GM21786 (cell line): ENCODE data around the gene TAC3.
A peak's percentile ranks its signal among the peaks of the same experiment; 100 is the strongest.
"Not testable (repeated sequence)": the region's sequence is repeated elsewhere in the genome, so short reads cannot be mapped to it uniquely, and the experiment has no call there.

Experiments
- ATAC-seq: cut with Tn5 transposase; IDR thresholded peaks from one replicate; pipeline ENCODE4 v1.9.1; 2021; ENCODE audit not compliant: unreplicated experiment

Gene TAC3

DNA sequence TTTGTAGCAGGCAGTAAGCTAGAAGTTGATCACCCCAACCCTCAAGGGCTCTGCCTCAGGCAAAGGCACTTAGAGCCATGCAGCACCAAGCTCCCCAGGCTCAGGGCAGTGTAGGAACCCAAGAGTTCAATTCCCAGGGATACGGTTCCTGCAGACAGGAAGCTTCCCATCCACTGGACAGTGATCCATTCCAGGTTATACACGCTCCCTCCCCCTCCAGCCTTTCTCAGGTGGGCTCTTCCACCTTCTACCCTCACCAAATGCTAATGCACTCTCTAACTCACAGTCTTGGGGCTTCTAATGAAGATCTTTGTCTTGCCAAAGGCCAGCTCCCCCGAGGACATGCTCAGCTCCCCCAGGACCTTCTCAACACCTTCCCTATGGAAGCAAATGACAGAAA, 20.9 kb upstream of the TAC3 start:
- ATAC-seq = no peak

DNA sequence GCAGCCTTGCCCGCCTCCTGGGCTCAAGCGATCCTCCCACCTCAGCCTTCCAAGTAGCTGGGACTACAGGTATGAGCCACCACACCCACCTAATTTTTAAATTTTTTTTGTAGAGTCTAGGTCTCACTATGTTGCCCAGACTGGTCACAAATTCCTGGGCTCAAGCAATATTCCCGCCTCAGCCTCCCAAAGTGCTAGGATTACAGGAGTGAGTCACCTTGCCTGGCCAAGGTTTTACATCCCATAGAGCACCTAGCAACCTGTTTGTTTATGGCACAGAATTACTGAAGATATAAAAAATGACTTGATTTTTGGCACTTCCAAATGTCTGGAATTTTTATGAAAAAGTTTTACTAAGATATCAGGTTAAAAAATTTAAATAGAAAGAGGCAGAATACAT, 17.1 kb upstream of the TAC3 start:
- ATAC-seq = no peak

DNA sequence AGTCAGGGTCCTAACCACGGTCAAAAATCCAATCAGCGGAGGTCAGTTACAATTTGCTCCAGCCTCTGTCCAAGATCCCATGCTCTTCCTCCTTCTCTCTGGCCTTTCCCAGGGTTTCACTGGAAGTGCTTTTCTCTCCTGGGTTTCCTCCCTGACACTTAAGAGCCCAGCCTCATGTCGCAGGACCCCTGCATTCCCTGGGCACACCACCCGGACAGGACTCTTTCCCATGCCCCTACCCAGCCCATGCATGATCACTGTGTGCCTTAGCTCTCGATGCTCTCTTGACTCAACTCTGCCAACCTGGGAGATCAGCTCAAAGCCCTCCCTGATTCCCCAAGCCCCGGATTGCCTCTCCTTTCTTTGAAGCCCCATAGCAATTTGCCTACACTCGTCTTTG, 15.5 kb upstream of the TAC3 start:
- ATAC-seq = no peak

GRCh38 chr12:57031138-57031725, 14.9 kb upstream of the TAC3 start:
- no peak for ATAC-seq

GRCh38 chr12:57029457-57029856, 13.1 kb upstream of the TAC3 start:
- ATAC-seq = no peak

- ATAC-seq = no peak
These were observed 11.4 kb upstream of the TAC3 start for GRCh38 chr12:57027805-57028153.

- no peak for ATAC-seq
These were observed 10.9 kb upstream of the TAC3 start for GRCh38 chr12:57027011-57027804.

- ATAC-seq = no peak
These were observed 8.9 kb upstream of the TAC3 start for GRCh38 chr12:57025196-57025595.

GRCh38 chr12:57022324-57022723, 6.0 kb upstream of the TAC3 start:
- not testable (repeated sequence) for ATAC-seq

DNA sequence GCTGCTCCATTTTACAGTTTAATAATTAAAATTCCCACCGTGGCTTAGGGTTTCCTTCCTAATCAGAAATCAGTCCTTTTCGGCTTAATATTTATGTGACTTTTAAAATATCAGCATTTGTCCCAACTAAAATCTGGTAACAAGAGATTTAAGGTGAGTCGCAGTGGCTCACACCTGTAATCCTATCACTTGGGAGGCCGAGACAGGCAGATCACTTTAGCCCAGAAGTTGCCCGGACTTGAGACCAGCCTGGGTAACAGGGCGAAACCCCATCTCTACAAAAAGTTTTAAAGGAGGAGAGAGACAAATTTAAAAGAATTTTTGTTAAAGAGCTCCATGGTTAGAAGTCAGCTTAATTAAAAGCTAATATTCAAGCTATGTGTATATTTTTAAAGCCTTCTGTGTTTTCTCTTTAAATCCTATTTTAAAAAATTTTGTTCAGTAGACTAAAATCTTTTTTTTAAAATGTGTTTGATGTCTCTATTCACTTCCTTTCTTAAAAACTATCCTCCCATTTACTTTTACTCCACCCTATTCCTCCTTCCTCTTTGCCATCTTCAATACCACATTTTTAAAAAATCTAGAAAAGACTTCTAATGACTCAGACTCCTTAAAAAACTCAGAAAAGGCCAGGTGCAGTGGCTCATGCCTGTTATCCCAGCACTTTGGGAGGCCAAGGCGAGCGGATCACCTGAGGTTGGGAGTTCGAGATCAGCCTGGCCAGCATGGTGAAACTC, 3.8 kb upstream of the TAC3 start:
- no peak for ATAC-seq

GRCh38 chr12:57018906-57019305, 2.6 kb upstream of the TAC3 start:
- no peak for ATAC-seq

DNA sequence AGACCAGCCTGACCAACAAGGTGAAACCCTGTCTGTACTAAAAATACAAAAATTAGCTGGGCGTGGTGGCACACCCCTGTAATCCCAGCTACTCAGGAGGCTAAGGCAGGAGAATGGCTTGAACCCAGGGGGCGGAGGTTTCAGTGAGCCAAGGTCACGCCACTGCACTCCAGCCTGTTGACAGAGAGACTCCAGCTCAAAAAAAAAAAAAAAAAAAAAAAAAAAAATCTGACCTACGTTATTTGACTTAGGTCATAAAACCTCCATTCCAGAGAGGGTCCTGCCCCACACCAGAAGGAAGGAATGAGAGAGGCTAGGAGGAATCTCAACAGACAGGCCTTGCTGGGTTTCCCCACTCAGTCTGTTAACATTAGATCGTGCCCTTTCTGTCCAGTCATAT, 2.0 kb upstream of the TAC3 start:
- ATAC-seq = not testable (repeated sequence)

DNA sequence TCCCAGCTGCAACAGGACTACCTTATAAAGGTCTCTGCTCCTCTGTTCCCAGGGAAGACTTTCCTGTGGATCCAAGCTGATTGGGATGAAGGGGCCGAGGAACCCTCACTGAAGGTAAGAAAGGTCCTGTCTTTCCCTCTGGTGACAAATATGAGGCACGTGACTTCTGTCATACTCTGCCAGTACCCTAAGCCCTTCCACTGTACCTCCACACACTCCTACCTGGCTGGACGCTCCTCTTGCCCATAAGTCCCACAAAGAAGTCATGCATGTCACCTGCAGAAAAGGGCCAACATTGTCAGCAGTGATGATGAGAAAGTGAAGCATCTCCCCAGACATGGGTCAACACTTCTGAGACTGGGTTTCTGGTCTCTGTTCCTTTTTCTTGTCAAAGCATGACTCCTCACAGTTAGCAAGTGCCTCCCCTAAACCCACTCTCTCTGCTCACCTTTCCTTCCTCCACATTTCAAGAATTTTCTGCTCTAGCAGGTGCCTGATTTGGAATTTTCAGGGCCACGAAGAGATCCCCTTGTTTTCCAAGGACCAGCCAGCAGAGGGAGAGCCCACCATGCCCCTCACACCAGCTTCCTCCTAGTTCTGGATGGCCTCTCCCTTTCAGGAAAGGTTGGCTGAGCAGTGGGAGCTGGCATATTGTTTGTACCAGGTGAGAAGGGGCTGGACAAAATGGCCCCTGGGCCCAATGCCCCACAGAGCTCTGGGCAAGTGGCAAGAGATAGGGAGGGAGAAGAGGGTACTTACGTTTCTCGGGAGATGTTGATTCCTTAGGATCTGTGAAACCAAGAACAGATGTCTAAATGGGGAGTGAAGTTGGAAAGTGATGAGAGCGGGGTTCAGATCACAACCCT, 3.5 kb downstream of the TAC3 start:
- ATAC-seq = peak; percentile 67

- no peak for ATAC-seq
These were observed 4.6 kb downstream of the TAC3 start for GRCh38 chr12:57011438-57012424.

- no peak for ATAC-seq
These were observed 5.6 kb downstream of the TAC3 start for GRCh38 chr12:57010627-57011247.

DNA sequence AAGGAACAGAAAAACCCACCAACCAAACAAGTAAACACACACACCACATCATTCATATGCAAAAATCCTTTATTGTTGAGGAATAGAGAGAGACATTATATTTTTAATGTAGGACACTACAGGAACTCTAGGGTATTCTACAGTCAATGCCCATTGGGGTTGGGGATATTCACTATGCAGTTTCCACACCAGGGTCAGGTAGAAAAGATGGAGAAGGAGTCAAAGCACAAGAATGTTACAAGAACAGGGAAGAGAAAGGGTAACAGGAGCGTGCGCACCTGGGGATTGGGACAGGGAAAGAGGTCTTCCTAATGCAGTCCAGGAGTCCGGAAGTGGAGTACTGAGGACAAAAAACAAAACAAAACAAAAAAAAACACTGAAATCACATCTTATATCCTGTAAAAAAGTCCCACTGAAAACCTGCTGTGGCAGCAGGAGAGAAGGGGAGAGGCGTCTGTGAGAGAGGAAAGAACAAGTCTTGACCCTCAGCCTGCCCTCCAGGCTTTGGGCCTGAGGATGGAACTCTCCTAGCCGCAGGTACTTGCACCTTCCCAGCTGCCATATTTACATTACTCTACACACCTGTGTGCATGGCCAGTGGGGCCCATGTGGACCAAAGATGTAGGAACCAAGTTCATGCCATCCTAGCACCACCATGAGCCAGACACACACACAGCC, 6.2 kb downstream of the TAC3 start:
- no peak for ATAC-seq

- ATAC-seq = no peak
These were observed 8.2 kb downstream of the TAC3 start for GRCh38 chr12:57008178-57008577.

DNA sequence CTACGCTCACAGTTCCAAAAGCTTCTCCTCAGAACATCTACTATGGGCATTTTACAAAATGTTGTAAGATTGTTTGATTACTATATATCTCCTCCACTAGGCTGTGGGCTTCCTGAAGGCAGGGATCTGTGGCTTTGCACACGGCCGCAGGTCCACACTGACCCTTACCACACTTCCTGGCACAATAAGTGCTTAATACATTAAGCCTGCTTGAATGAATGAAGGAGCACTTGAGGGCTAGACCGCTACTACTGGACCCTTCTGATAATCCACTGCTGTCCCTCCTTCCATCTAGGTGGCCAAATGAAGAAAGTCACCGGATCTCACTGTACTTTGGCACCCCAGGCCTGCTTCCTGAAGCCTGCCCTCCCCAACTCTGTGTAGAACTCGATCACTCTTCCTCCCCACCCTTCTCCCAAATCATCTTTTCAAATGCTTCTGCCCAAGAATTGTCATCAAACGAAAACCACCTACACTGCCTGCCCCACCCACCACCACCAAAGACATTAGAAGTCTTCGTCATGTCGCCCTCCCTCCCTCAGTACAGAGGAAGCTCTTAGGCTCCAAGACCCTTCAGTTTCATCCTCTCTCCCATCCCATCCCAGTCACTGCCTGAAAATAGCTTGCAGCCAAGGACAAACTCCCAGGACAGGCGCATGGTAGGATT, 9.4 kb downstream of the TAC3 start:
- ATAC-seq = no peak
